RWPE2 (cell line): ENCODE measurements around the gene COL4A1.

Source experiments
- ATAC-seq: fragments of 200-7000 bp; cut with Tn5 transposase; 3 replicates; pipeline ENCODE4 v1.9.1; 2021; ENCODE audit warnings: low read depth
- DNase-seq: peaks from one replicate; pipeline ENCODE4 v3.0.0-alpha.2; 2020; ENCODE audit warnings: low spot score
- H3K27ac ChIP-seq: fragments of 450-650 bp; 2 replicates; pipeline ENCODE4 v1.5.1; 2017; ENCODE audit warnings: mild to moderate bottlenecking; ENCODE audit not compliant: poor library complexity, severe bottlenecking
- H3K27me3 ChIP-seq: fragments of 250-450 bp; sonication (Bioruptor Pico); 2 replicates; pipeline ENCODE4 v1.5.1; 2021; ENCODE audit warnings: mild to moderate bottlenecking, moderate library complexity; ENCODE audit not compliant: insufficient read depth, poor library complexity, severe bottlenecking
- H3K36me3 ChIP-seq: fragments of 250-450 bp; sonication (Bioruptor Pico); 2 replicates; pipeline ENCODE4 v1.5.1; 2020; ENCODE audit warnings: low read depth, mild to moderate bottlenecking, moderate library complexity
- H3K4me1 ChIP-seq: fragments of 250-450 bp; sonication (Bioruptor Pico); 2 replicates; pipeline ENCODE4 v1.5.1; 2021; ENCODE audit warnings: mild to moderate bottlenecking, moderate library complexity; ENCODE audit not compliant: insufficient read depth, poor library complexity, severe bottlenecking
- H3K4me3 ChIP-seq: fragments of 250-450 bp; sonication (Bioruptor Pico); 2 replicates; pipeline ENCODE4 v1.5.1; 2021; ENCODE audit warnings: mild to moderate bottlenecking, moderate library complexity; ENCODE audit not compliant: severe bottlenecking
- H3K9me3 ChIP-seq: fragments of 250-450 bp; sonication (Bioruptor Pico); 2 replicates; pipeline ENCODE4 v1.5.1; 2021; ENCODE audit warnings: mild to moderate bottlenecking, moderate library complexity; ENCODE audit not compliant: severe bottlenecking
- TF ChIP-seq, protein P1 (sequence below): fragments of 450-650 bp; IDR thresholded peaks from one replicate; pipeline ENCODE4 v1.5.1; 2017; ENCODE audit warnings: mild to moderate bottlenecking, moderate library complexity; ENCODE audit not compliant: poor library complexity, severe bottlenecking

The COL4A1 gene

DNA sequence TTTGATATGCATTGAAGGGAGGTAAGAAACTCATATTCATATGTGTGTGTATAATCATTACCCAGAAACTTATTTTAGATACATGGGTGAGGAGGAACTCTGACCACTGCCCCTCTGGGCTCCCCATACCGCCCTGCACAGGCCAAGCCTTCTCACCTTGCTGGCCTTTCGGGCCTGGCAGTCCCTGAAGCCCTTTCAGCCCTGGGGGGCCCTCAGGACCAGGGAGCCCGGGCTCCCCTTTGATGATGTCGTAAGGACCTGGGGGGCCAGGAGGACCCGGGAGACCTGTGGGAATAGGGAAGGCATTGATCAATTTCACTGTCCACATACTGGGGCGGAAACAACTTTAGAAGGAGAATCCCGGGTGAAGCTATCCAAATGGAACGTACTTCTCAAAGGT is 142.3 kb downstream of the COL4A1 start:
- no peaks in the 10 kb centered on the region for H3K9me3 ChIP-seq
- TF ChIP-seq, protein P1, sequence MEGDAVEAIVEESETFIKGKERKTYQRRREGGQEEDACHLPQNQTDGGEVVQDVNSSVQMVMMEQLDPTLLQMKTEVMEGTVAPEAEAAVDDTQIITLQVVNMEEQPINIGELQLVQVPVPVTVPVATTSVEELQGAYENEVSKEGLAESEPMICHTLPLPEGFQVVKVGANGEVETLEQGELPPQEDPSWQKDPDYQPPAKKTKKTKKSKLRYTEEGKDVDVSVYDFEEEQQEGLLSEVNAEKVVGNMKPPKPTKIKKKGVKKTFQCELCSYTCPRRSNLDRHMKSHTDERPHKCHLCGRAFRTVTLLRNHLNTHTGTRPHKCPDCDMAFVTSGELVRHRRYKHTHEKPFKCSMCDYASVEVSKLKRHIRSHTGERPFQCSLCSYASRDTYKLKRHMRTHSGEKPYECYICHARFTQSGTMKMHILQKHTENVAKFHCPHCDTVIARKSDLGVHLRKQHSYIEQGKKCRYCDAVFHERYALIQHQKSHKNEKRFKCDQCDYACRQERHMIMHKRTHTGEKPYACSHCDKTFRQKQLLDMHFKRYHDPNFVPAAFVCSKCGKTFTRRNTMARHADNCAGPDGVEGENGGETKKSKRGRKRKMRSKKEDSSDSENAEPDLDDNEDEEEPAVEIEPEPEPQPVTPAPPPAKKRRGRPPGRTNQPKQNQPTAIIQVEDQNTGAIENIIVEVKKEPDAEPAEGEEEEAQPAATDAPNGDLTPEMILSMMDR = no peak
- H3K4me1 ChIP-seq = no peaks in the 10 kb centered on the region
- no peak for DNase-seq
- no peaks in the 10 kb centered on the region for H3K27me3 ChIP-seq
- no peak for ATAC-seq
- H3K4me3 ChIP-seq = no peak overlapping the region
- H3K36me3 ChIP-seq = peaks cover 80% of the 10 kb centered on the region
- no peak overlapping the region for H3K27ac ChIP-seq

DNA sequence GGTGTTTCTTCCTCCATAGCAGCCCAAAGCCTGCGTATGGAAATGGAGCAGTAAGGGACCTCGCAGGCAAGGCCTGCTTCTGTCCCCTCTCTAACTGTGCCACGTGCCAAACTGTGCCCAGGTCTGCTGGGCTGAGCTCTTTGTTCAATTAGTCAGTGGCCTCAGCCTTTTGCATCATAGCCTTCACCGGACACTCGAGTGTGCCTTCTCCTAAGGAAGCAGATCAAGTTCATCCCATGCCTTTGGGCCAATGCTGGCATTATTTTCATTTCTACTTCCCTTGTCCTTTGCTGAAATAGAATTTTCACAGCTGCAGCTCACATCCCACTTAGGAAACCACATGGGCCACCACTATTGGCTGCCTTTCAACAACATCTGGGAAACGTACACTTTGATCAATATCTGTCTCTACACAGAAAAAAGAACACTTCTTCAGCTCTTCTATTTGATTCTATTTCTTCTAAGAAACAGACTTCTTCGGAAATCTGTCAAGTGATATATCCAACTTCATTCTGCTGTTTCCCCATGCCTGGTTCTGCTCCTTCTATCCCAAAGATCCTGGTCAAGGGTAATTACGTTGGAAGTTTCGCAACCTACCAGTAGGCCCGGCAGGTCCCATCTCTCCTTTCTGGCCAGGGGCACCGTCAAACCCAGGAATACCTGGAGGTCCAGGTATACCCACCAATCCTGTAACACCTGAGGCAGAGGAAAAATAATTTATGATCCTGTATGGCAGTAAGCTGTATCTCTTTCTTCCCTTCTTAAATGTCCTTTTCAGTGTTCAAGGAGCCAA is 143.9 kb downstream of the COL4A1 start:
- H3K9me3 ChIP-seq = no peaks in the 10 kb centered on the region
- TF ChIP-seq, protein P1 = no peak
- H3K4me1 ChIP-seq = no peaks in the 10 kb centered on the region
- H3K27me3 ChIP-seq = no peaks in the 10 kb centered on the region
- ATAC-seq (no peak), DNase-seq (no peak)
- H3K4me3 ChIP-seq = no peak overlapping the region
- H3K36me3 ChIP-seq = peaks cover 75% of the 10 kb centered on the region
- H3K27ac ChIP-seq = no peak overlapping the region

DNA sequence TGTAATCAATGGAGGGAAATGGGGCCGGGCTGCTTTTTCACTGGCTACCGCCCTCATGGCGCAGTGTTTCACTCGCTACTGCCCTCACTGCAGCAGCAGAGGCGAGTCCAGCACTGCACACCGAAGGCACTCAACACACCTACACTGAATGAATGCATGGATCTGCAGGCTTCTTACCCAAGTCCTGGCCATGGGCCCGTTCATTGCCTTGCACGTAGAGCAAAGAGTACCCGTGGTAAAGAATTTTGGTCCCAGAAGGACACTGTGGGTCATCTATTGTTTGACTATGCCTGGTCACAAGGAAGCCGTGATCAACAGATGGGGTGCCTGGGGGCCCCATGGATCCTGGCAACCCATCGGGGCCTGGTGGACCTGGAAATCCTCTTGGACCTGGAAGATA is 144.9 kb downstream of the COL4A1 start:
- Histone ChIP-seq H3K4me1 (no peaks in the 10 kb centered on the region), H3K9me3 (no peaks in the 10 kb centered on the region), H3K4me3 (no peak overlapping the region), H3K27me3 (no peaks in the 10 kb centered on the region), H3K36me3 (peaks cover 78% of the 10 kb centered on the region), H3K27ac (no peak overlapping the region)
- ATAC-seq (no peak), DNase-seq (no peak)
- TF ChIP-seq, protein P1 = no peak

DNA sequence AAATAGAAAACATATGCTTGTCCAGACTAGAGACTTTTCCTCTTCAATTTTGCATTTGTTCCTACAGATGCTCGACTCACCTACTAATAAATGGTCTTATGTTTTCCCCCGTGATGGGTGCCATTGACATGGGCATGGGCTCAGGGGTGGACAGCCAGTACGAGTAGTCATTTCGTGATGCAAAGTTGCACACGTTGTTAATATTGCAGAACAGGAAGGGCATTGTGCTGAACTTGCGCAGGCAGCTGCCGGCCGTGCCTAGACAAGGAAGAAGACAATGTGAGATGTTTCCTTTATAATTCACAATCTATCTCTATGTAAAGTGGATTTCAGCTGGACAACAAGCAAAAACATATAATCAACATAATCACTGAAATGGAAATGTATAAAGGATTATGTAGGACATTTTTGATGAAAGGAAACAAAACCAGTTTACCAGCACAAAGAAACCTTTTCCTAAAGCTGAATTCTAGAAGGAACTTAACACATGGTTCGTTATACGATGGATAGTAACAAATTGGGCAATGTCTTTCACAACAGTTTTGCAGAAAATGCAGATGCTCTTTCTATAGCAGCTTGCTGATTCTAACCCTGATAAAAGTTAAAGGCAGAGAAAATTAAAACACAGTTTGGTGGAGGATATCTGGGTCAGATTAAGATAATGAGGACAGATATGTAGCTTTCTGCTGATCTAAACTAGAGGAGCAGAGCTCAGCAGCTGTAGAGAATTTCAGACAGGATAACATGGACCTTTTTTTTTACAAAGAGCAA is 145.7 kb downstream of the COL4A1 start:
- DNase-seq = no peak
- ATAC-seq = no peak
- no peak overlapping the region for H3K4me3 ChIP-seq
- H3K27ac ChIP-seq = no peak overlapping the region
- H3K4me1 ChIP-seq = no peaks in the 10 kb centered on the region
- peaks cover 79% of the 10 kb centered on the region for H3K36me3 ChIP-seq
- H3K27me3 ChIP-seq = no peaks in the 10 kb centered on the region
- TF ChIP-seq, protein P1 = no peak
- no peaks in the 10 kb centered on the region for H3K9me3 ChIP-seq
